ENCODE data around the gene EEF1AKMT1. TPM values are rescaled to one million over a fixed set of nuclear protein-coding genes. Genes with fewer than 3 reads are reported as not detected.

Gene EEF1AKMT1
- total RNA-seq, 1 donor from 2014 or later = 10.7 TPM

GRCh38 chr13:20719783-20720182, 54.0 kb downstream of the EEF1AKMT1 start:
- DNase-seq (ENCODE audit: low read depth) = peak; percentile 51

- no peak for DNase-seq (ENCODE audit: low read depth)
These were observed 54.7 kb downstream of the EEF1AKMT1 start for GRCh38 chr13:20718958-20719566.

DNA sequence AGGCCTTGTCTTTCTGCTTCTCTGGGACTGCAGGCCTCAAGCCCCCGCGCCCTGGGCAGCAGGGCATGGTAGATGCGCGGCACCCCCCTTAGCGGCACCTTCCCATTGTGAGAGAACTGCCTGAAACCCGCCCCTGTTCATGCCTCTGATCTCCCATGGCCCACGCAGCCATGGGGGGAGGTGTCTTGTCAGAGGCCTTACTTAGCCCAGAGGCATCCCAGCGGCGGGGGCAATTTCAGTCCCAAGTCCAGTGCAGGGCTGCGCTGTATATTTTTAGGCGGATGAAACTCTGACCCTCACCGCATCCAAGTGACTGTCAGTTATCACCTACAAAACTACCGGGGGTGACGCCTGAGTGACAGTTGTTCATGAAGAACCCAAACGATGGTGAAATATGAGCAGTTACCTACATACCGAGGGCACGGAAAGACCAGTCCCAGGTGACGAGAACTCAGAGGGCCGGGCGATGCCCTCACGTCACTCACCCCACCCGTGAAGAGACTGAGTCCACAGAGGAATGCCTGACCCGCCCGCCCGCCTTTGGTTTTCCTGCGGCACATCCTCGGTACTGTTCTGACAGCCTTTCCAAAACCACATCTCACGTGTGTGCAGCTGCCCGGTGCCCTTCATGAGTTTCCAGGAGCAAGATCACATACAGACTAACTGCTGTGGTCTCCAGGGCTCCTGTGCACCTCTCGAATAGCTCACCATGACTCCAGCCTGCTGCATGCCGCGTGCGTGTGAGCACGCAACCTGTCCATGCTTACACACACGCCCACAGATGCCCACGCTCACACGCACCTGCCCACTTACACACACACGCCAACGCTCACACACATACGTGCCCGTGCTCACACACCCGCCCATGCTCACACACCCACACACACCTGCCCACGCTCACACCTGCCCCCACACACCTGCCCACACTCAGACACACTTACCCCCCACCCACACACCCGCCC, 55.9 kb downstream of the EEF1AKMT1 start:
- DNase-seq (ENCODE audit: low read depth) = peak; percentile 34

DNA sequence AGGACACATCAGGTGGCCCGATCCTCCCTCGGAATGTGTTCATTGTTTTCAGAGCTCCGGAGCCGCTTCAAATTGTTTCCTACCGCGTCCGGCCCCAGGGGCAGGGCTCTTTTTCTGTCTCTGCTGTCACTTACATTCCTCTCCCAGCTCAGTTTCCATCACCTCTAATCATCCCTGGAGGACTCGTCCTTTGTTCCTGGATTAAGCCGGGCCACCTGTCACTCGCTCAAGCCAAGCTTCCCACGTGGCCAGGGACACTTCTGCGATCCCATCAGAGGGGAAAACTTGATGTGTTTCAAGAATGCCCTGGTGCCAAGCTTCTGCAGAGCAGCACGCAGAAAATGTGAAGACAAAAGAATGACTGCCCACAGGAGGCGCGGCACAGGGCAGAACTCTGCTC, 56.8 kb downstream of the EEF1AKMT1 start:
- peak; percentile 86 for DNase-seq (ENCODE audit: low read depth)

DNA sequence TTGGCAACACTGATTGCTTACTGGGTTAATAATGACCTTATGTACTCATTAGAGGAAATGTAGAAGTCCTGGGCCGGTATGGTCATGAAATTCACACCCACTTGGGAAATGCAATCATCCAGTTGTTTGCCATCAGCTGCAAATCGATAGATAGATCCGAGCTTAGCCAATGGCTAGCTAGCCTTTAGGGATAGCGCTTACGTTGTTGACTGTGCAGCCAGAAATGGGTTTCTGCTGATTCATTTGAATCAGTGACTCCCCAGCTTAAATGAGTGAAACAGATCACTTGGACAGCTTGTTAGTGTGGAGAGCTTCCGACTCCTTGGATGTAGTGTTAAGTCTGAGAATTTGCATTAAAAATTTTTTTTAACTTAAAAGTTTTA, 58.4 kb downstream of the EEF1AKMT1 start:
- DNase-seq (ENCODE audit: low read depth) = no peak

GRCh38 chr13:20714563-20715329, 59.0 kb downstream of the EEF1AKMT1 start:
- peak; percentile 99 for DNase-seq (ENCODE audit: low read depth)

GRCh38 chr13:20714161-20714560, 59.6 kb downstream of the EEF1AKMT1 start:
- DNase-seq (ENCODE audit: low read depth) = peak; percentile 91

DNA sequence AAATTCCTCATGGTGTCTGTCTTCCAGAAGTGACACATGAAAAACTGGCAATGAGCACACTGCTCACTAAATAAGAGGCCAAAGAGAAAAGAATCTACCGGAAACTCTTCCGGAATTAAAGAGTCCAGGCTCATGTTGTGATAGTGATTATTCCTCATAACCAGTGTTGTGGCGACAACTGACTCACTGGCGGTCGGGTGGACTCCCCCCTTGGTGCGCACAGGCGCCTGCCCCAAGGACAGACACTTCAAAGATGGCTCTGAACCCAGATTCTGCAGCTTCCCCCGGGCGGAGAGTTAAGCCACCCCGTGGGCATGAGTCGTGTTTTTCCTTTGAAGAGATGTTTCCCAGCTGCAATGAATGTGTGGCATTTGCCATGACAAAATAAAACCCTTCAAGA, 60.0 kb downstream of the EEF1AKMT1 start:
- peak; percentile 85 for DNase-seq (ENCODE audit: low read depth)

DNA sequence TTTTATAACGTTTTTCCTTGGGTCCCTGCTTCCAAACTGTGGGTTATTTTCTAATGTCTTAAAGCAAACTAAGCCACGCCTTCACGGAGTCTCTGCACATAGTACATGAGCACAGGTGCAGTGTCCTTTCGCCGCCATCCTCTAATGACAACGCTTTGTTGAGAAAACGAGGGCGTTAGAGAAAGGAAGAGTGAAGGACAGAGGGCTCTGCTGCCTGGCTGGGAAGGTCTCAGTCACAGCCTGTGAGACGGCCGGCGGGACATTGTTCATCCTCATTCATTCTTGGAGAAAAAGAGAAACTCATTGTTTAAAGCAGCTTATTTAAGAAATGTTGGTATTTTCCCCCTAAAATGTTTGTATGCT, 60.8 kb downstream of the EEF1AKMT1 start:
- DNase-seq (ENCODE audit: low read depth) = peak; percentile 38

- DNase-seq (ENCODE audit: low read depth) = no peak
These were observed 62.3 kb downstream of the EEF1AKMT1 start for GRCh38 chr13:20711301-20712044.

DNA sequence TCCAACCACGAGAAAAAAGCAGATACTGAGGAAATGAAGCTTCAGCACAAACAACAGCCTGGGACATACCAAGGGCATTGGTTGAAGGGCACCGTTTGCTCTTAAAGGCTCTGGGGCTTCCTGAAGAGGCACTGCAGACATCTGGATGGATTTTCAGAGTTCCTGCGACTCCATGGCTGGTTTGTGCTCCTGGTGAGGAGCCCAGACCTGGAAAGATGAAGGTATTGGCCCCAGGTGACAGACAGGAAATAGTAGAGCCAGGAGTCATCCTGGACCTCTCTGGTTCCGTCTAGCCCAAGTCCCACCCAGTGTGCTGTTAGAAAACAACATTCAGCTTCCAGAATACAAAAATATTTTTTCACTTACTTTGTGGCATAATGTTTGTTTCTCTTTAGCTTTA, 64.0 kb downstream of the EEF1AKMT1 start:
- DNase-seq (ENCODE audit: low read depth) = no peak

GRCh38 chr13:20709369-20709768, 64.4 kb downstream of the EEF1AKMT1 start:
- DNase-seq (ENCODE audit: low read depth) = no peak

- no peak for DNase-seq (ENCODE audit: low read depth)
These were observed 65.5 kb downstream of the EEF1AKMT1 start for GRCh38 chr13:20708216-20708615.

- no peak for DNase-seq (ENCODE audit: low read depth)
These were observed 67.1 kb downstream of the EEF1AKMT1 start for GRCh38 chr13:20706661-20707060.

DNA sequence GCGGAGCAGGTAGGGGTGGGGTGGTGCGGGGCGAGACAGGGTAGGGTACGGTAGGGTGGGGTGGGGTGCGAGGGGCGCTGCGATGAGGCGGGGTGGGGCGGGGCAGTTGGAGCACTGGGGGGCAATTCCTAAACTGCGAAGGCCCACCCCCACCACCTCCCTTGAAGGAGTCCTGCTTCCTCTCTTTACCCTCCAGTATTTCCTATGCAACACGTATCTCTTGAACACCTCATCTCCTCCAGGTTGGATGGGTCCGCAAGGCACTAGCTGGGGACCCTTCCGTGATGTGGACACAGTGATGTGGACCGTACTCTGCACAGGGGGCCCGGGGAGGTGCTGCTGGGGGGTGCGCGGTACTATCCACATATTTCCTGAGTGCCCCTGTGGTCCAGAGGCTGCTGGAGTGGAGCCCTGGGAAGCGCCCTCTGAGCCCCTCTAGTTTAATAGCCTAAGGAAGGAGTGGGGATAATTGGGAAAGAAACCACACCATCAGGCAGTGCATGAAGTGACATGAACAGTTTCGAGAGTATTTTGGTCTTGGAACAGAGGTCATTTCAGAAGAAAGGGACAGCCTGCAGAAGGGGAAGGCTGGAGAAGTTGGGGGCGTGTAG, 69.2 kb downstream of the EEF1AKMT1 start:
- DNase-seq (ENCODE audit: low read depth) = no peak

DNA sequence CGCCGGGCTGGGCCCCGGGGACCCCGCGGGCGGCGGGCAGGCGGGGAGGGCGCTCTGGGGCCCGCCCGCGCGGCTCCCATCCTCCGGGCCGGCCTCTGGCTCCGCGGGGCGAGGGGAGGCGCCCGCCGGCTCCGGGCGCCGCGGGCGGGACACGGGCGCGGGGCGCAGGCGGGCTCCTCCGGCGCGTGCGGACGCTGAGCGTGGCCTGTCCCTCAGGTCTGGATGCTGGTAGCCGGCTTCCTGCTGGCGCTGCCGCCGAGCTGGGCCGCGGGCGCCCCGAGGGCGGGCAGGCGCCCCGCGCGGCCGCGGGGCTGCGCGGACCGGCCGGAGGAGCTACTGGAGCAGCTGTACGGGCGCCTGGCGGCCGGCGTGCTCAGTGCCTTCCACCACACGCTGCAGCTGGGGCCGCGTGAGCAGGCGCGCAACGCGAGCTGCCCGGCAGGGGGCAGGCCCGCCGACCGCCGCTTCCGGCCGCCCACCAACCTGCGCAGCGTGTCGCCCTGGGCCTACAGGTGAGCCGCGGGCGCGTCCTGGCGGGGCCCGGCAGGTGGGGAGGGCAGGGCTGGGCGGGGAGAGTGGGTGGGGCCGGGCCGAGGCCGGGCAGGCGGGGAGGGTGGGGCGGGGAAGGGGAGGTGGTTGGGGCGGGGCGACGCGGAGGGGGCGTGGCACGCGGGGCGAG, 69.8 kb downstream of the EEF1AKMT1 start:
- peak; percentile 78 for DNase-seq (ENCODE audit: low read depth)

DNA sequence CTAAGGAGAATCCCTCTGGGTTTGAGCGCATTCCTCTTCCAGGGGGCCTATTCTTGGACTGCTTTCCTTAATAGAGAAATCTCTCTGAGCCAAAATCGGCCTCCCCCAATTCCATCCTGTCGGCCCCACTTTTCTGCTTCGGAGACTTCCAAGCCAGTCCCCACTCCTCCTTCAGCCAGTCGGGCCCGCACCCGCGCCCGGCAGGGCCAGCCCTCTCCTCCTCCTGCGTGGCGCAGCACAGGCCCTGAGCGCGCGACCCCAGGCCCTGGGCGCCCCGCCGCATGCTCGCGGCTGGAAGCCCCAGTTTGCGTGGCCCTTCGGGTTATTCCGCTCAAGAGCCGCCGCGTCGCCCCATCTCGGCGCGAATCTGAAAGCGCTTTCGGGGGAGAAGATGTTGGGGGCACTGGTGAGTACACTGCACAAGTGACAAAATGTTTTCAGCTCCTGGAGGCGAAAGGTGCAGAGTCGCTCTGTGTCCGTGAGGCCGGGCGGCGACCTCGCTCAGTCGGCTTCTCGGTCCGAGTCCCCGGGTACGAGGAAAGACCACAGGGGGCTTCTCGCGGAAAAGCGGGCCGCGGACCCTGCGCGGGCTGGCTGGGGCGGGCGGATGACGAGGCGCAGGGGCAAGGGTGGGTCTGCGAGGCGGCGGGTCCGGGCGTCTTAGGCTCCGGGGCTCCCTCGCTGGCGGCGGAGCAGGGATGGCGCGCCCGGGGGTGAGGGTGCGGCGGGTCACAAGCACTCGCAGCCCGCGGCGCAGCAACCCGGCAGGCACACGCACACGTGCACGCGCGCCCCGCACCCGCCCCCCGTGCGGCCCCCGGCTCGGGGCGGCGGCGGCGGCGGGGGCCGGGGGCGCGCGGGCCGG, 70.6 kb downstream of the EEF1AKMT1 start, which contains the start of gene IL17D:
Gene IL17D (plus strand): TSS at position 785 of the 865 bp plus-strand sequence. CDS start 303 bp downstream, outside the sequence.
- DNase-seq (ENCODE audit: low read depth) = peak; percentile 48

- DNase-seq (ENCODE audit: low read depth) = no peak
These were observed 71.2 kb downstream of the EEF1AKMT1 start for GRCh38 chr13:20702530-20702914.

DNA sequence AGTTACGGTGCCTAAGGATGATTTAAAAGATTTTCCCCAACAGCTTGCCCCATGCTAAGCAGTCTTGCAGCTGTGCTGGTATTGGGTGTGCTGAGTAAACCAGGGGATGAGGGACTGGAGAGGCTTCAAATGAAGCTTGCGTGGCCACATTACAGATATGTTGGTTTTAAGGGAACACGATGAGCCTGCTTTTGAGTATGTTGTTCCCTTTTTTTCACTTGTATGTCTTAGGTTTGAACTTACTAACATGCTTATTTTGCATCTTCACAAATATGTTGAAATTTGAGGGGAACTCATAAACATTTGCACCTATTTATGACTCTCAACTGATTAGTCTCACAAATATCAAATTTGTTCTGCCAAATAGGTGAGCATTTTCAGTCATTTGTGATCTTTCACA, 72.3 kb downstream of the EEF1AKMT1 start:
- no peak for DNase-seq (ENCODE audit: low read depth)

All from myocyte (in vitro differentiated cells).